Stimulated activated CD4-positive, alpha-beta T cell treated with anti-CD3 and anti-CD28 coated beads, TNF-alpha, amount 100 ng/mL, for 1 hour (primary cell): Measurements from ENCODE around the gene CAPN2.

ENCODE experiments used
- DNase-seq, 3 donors: peaks; one replicate each; pipeline ENCODE4 v3.0.0-alpha.2; 2020; ENCODE audit warnings: low read depth in 3 of 3, low spot score in 1 of 3

CAPN2 gene

GRCh38 chr1:223758734-223759133 lies 46.4 kb downstream of the CAPN2 start:
- no peak for DNase-seq

- no peak for DNase-seq
Observed at GRCh38 chr1:223759273-223759672, 46.9 kb downstream of the CAPN2 start.

- no peak for DNase-seq
Observed at GRCh38 chr1:223760833-223761232, 48.5 kb downstream of the CAPN2 start.

GRCh38 chr1:223761411-223761810 lies 49.1 kb downstream of the CAPN2 start:
- DNase-seq = no peak

- no peak for DNase-seq
Observed at GRCh38 chr1:223763251-223763650, 50.9 kb downstream of the CAPN2 start.

- DNase-seq = no peak
Observed at GRCh38 chr1:223763881-223764280, 51.5 kb downstream of the CAPN2 start.

GRCh38 chr1:223765036-223765718 lies 52.8 kb downstream of the CAPN2 start:
- DNase-seq = no peak

GRCh38 chr1:223765719-223766340 lies 53.5 kb downstream of the CAPN2 start:
- no peak for DNase-seq

- no peak for DNase-seq
Observed at GRCh38 chr1:223770621-223771315, 58.4 kb downstream of the CAPN2 start.

- no peak for DNase-seq
Observed at GRCh38 chr1:223771469-223771813, 59.1 kb downstream of the CAPN2 start.

GRCh38 chr1:223771814-223772770 lies 59.8 kb downstream of the CAPN2 start:
- DNase-seq = no peak

GRCh38 chr1:223772771-223773160 lies 60.4 kb downstream of the CAPN2 start:
- no peak for DNase-seq

GRCh38 chr1:223774134-223774814 lies 61.9 kb downstream of the CAPN2 start:
- DNase-seq = no peak

GRCh38 chr1:223775054-223775453 lies 62.7 kb downstream of the CAPN2 start:
- no peak for DNase-seq

GRCh38 chr1:223775711-223776074 lies 63.4 kb downstream of the CAPN2 start:
- no peak for DNase-seq

GRCh38 chr1:223776075-223776814 lies 63.9 kb downstream of the CAPN2 start:
- peak in 1 of 3 donors; percentile 9 for DNase-seq

GRCh38 chr1:223776826-223777454 lies 64.6 kb downstream of the CAPN2 start:
- DNase-seq = no peak

GRCh38 chr1:223780318-223780717 lies 68.0 kb downstream of the CAPN2 start:
- DNase-seq = no peak

- no peak for DNase-seq
Observed at GRCh38 chr1:223780949-223781348, 68.6 kb downstream of the CAPN2 start.

GRCh38 chr1:223783676-223784075 lies 71.3 kb downstream of the CAPN2 start:
- no peak for DNase-seq
